HepG2 (cell line): ENCODE measurements around the gene QRFP. TPM values are rescaled to one million over a fixed set of nuclear protein-coding genes. Genes with fewer than 3 reads are reported as not detected.
A peak's percentile ranks its signal among the peaks of the same experiment; 100 is the strongest.

Source experiments
- ATAC-seq: fragments of 200-7000 bp; cut with Tn5 transposase; 3 replicates; pipeline ENCODE4 v1.9.1; 2020; ENCODE audit warnings: mild to moderate bottlenecking, moderate library complexity
- BruUV-seq: library from RNA; stranded (reverse); fragments of 400-500 nt; replicated peaks from 2 replicates; lab custom pipeline; 2021; lab: Mats Ljungman, UMichigan
- CTCF ChIA-PET: fragments of 300-600 bp; formaldehyde crosslinking; extraction: SDS; loops from one replicate; lab custom pipeline; 2021; ENCODE audit warnings: low total read pairs, inconsistent platforms, low intra/inter-chr PET ratio; lab: Yijun Ruan, JAX
- POLR2A ChIA-PET: fragments of 350-600 bp; sonication (Branson Sonifier 250); formaldehyde crosslinking; loops from one replicate; lab custom pipeline; 2020; ENCODE audit warnings: antibody characterized with exemption, inconsistent platforms; lab: Yijun Ruan, JAX
- DNase-seq: peaks from one replicate; pipeline ENCODE4 v3.0.0-alpha.2; 2015; ENCODE audit warnings: low spot score
- FAIRE-seq: peaks from 3 replicates; lab custom pipeline; 2011; peaks lifted over from hg19 to GRCh38; lab: Jason Lieb, UNC
- H2AFZ ChIP-seq: one replicate; pipeline ENCODE4 v1.6.1; 2011; ENCODE audit warnings: low read length, inconsistent platforms
- H3K27ac ChIP-seq: fragments of 300-600 bp; 3 replicates; pipeline ENCODE4 v1.8.0; 2011; ENCODE audit warnings: mixed run types, mild to moderate bottlenecking, mixed read lengths, low read length, inconsistent platforms; ENCODE audit not compliant: insufficient read depth; ENCODE audit errors: extremely low read length
- H3K27me3 ChIP-seq, 2 experiments: fragments of 200-600 bp in 1 of 2; 2 replicates in 1 of 2; 3 replicates in 1 of 2; pipeline versions ENCODE4 v1.6.0 to v1.8.0; 2011; ENCODE audit warnings: low read length in 2 of 2, mild to moderate bottlenecking in 2 of 2, moderate library complexity in 2 of 2, inconsistent platforms in 1 of 2; ENCODE audit not compliant: insufficient read depth in 2 of 2, control insufficient read depth in 1 of 2
- H3K36me3 ChIP-seq, 2 experiments: fragments of 200-600 bp in 1 of 2; replicated peaks in 1 of 2; 2 replicates in 1 of 2; 3 replicates in 1 of 2; pipeline versions ENCODE4 v1.5.1 to v1.8.0; 2011; ENCODE audit warnings: low read length in 2 of 2, inconsistent platforms in 1 of 2; ENCODE audit not compliant: insufficient read depth in 2 of 2, control insufficient read depth in 1 of 2
- H3K4me1 ChIP-seq: 2 replicates; pipeline ENCODE4 v1.5.1; 2012; ENCODE audit warnings: low read length, inconsistent platforms; ENCODE audit not compliant: insufficient read depth
- H3K4me2 ChIP-seq: 2 replicates; pipeline ENCODE4 v1.6.0; 2011; ENCODE audit warnings: low read depth, low read length, inconsistent platforms
- H3K4me3 ChIP-seq, 3 experiments: fragments of 200-600 bp in 1 of 3; sonication (generic), shearing (Covaris generic) in 1 of 3; replicated peaks in 1 of 3; 2 replicates each; pipeline ENCODE4 v1.5.1; 2011 to 2016; ENCODE audit warnings: low read length in 3 of 3, inconsistent platforms in 2 of 3, low read depth in 2 of 3, mild to moderate bottlenecking in 2 of 3, control low read depth in 1 of 3, mixed read lengths in 1 of 3; ENCODE audit not compliant: insufficient read depth in 1 of 3
- H3K79me2 ChIP-seq: one replicate; pipeline ENCODE4 v1.6.1; 2011; ENCODE audit warnings: low read length, inconsistent platforms; ENCODE audit not compliant: insufficient read depth
- H3K9ac ChIP-seq: 2 replicates; pipeline ENCODE4 v1.6.0; 2011; ENCODE audit warnings: mild to moderate bottlenecking, low read depth, low read length, inconsistent platforms; ENCODE audit not compliant: insufficient read depth
- H3K9me3 ChIP-seq: 2 replicates; pipeline ENCODE4 v1.5.1; 2012; ENCODE audit warnings: mild to moderate bottlenecking, low read length
- H4K20me1 ChIP-seq: 2 replicates; pipeline ENCODE4 v1.6.0; 2011; ENCODE audit warnings: inconsistent platforms, mild to moderate bottlenecking, low read length, moderate library complexity; ENCODE audit not compliant: insufficient read depth
- AGO2 ChIP-seq: fragments of 200-400 bp; formaldehyde crosslinking; optimal IDR thresholded peaks from 2 replicates; pipeline ENCODE3; 2017; ENCODE audit warnings: mild to moderate bottlenecking, low read depth, low read length, moderate library complexity
- CTCF ChIP-seq: sonication (generic); formaldehyde crosslinking; IDR thresholded peaks from 2 replicates; pipeline ENCODE4 v1.5.0; 2020; ENCODE audit warnings: mild to moderate bottlenecking, missing genetic modification reagents, moderate library complexity
- PCBP2 ChIP-seq: fragments of 200-400 bp; formaldehyde crosslinking; optimal IDR thresholded peaks from 2 replicates; pipeline ENCODE3; 2018; ENCODE audit warnings: low read length, low read depth; ENCODE audit not compliant: poor library complexity, severe bottlenecking
- POLR2G ChIP-seq: fragments of 200-400 bp; formaldehyde crosslinking; IDR thresholded peaks from 2 replicates; pipeline ENCODE4 v1.6.1; 2018; ENCODE audit warnings: mild to moderate bottlenecking, low read depth, low read length, moderate library complexity
- RBM22 ChIP-seq: fragments of 200-400 bp; formaldehyde crosslinking; optimal IDR thresholded peaks from 2 replicates; pipeline ENCODE3; 2017; ENCODE audit warnings: mild to moderate bottlenecking, low read length, moderate library complexity
- SATB2 ChIP-seq: sonication (generic); formaldehyde crosslinking; IDR thresholded peaks from 2 replicates; pipeline ENCODE4 v1.5.0; 2020; ENCODE audit warnings: missing genetic modification reagents
- STAG1 ChIP-seq: sonication (generic); formaldehyde crosslinking; IDR thresholded peaks from 2 replicates; pipeline ENCODE4 v1.4.0; 2020; ENCODE audit warnings: missing genetic modification reagents
- ZNF558 ChIP-seq: sonication (generic); formaldehyde crosslinking; IDR thresholded peaks from 2 replicates; pipeline ENCODE4 v1.9.0; 2022; ENCODE audit warnings: mild to moderate bottlenecking, missing genetic modification reagents, borderline replicate concordance
- WGBS: methylation state at CpG from one replicate; pipeline ENCODE4 v1.1.6; 2017; ENCODE audit warnings: low lambda C conversion rate; 5-methylcytosine and 5-hydroxymethylcytosine counted together
- in situ Hi-C: cut with HindIII; loops from 2 replicates; pipeline ENCODE4 v1.10.0; 2017; ENCODE audit warnings: low pct_unique_long_range_greater_than_20kb; ENCODE audit not compliant: extremely low pct_ligation_motif_present
- intact Hi-C: fragments of 100-400 bp; cut with micrococcal nuclease; formaldehyde crosslinking; loops from one replicate; pipeline ENCODE4 v1.10.0; 2022; ENCODE audit not compliant: unreplicated experiment
- polyA plus RNA-seq, 8 experiments: library from polyadenylated mRNA; depleted of rRNA in 3 of 8; stranded (reverse) in 7 of 8; unstranded in 1 of 8; fragments of >200 nt; fragmentation: Illumina TruSeq in 4 of 8; extraction: Trizol in 4 of 8; gene quantifications; 2 replicates each; pipeline versions ENCODE4 v1.2.1 to v1.2.3, GENCODE V29; 2011 to 2016; ENCODE audit warnings: low read depth in 4 of 8, missing spikeins in 1 of 8, mixed read lengths in 1 of 8; ENCODE audit not compliant: insufficient read depth in 1 of 8
- total RNA-seq, 5 experiments: library from RNA; depleted of rRNA; stranded (reverse); fragments of >200 nt; fragmentation: Illumina TruSeq; extraction: Trizol; gene quantifications; 2 replicates each; pipeline ENCODE4 v1.2.3, GENCODE V29; 2016; ENCODE audit warnings: low read depth in 1 of 5

QRFP gene
- total and polyA plus RNA-seq, 2 of the 13 experiments (the other 11 are each of a cell fraction or from before 2014, with no cell fraction given) = not detected

DNA sequence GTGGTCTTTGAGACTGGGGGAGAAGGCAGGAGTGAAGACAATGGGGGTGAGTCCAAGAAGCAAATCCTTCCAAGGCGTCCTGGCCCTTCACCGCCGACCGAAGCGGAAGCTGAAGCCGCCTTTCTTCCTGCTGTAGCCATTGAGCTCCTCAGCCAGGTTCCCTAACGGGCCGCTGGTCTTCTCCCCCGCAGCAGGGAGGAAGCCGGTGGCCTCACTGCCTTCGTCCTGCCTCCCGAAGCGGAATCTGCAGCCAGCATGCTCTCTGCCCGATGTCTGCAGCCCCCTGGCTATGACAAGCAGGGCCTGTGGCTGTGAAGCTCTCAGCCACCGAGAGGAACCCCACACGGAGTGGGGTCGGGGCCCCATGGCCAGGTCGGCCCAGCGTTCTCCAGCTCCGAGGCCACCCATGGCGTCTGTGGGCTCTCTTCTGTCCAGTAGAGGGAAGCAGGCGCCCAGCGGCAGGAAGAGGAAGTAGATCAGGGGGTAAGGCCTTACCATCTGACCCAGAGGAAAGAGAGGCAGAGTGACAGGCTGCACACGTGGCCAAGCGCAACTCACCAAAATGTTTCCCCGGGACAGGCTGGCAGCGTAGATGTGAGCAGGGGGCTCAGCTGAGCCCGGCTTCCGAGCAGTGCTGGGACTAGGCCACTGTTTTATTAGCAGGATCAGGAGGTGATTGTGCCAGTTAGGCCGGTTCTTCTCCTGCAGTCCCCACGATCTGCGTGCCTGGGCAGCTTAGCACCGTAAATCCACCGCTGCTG lies 3.1 kb downstream of the QRFP start:
- peak; percentile 37; the same call in 1 of the 2 replicates for TF ChIP-seq STAG1 (CRISPR knock-in tag)
- TF ChIP-seq POLR2G = 0 out of 2 replicates have a peak, but pooled peaks have one; percentile 40
- TF ChIP-seq SATB2 (CRISPR knock-in tag) = no peak
- no peak for TF ChIP-seq ZNF558
- TF ChIP-seq RBM22 = peak; percentile 29
- TF ChIP-seq AGO2 = peak; percentile 58
- TF ChIP-seq CTCF (CRISPR knock-in tag) = peak; percentile 37; the same call in 1 of the 2 replicates
- TF ChIP-seq PCBP2 = no peak
- Histone ChIP-seq H2AFZ (no peak overlapping the region), H3K79me2 (no peaks in the 10 kb centered on the region), H4K20me1 (no peaks in the 10 kb centered on the region), H3K4me1 (no peaks in the 10 kb centered on the region), H3K9me3 (no peaks in the 10 kb centered on the region), H3K4me3 (no peak overlapping the region), H3K27ac (no peak overlapping the region), H3K36me3 (peaks cover 1 to 12% of the 10 kb centered on the region in 2 experiments; a peak in 2 of 5 replicates), H3K27me3 (peaks cover 6 to 24% of the 10 kb centered on the region in 2 experiments; a peak in 3 of 5 replicates), H3K4me2 (no peak overlapping the region), H3K9ac (no peak overlapping the region)
- DNase-seq (no peak), FAIRE-seq (no peak), ATAC-seq (peak; percentile 10)
- POLR2A ChIA-PET = no interaction called here
- CTCF ChIA-PET = no interaction called here
- in situ Hi-C loops (loop anchor here (10.0 kb wide), 1 partner anchor 101 kb away; no protein-coding TSS in a partner anchor), intact Hi-C loops (no loop called here)
- WGBS = 95% methylated on average over 21 of the region's 34 CpGs
- no TSS peak for BruUV-seq
